LNCaP clone FGC (cell line): ENCODE results near the gene GALNT10.

Experiments
- DNase-seq: peaks from one replicate; pipeline ENCODE4 v3.0.0-alpha.2; 2011; ENCODE audit warnings: low read depth
- H3K4me3 ChIP-seq: 2 replicates; pipeline ENCODE4 v1.5.1; 2011; ENCODE audit warnings: mild to moderate bottlenecking, low read depth, low read length, control low read depth
- CTCF ChIP-seq: IDR thresholded peaks from 2 replicates; pipeline ENCODE4 v1.5.1; 2012; ENCODE audit warnings: mild to moderate bottlenecking; ENCODE audit not compliant: control insufficient read depth, insufficient read depth; ENCODE audit errors: extremely low read depth

GALNT10 gene

GRCh38 chr5:154324033-154324432, 133.5 kb downstream of the GALNT10 start:
- no peak for DNase-seq
- no peak overlapping the region for H3K4me3 ChIP-seq
- no peak for TF ChIP-seq CTCF

GRCh38 chr5:154325566-154325965, 135.0 kb downstream of the GALNT10 start:
- no peak for DNase-seq
- H3K4me3 ChIP-seq, result no peak overlapping the region
- no peak for TF ChIP-seq CTCF

GRCh38 chr5:154329062-154329461, 138.5 kb downstream of the GALNT10 start:
- H3K4me3 ChIP-seq, result no peak overlapping the region
- TF ChIP-seq CTCF, result no peak
- no peak for DNase-seq

- no peak overlapping the region for H3K4me3 ChIP-seq
- no peak for TF ChIP-seq CTCF
- DNase-seq, result no peak
These were observed 139.0 kb downstream of the GALNT10 start for GRCh38 chr5:154329519-154330040.

GRCh38 chr5:154330097-154330667, 139.6 kb downstream of the GALNT10 start:
- TF ChIP-seq CTCF, result no peak
- DNase-seq, result peak; percentile 43
- H3K4me3 ChIP-seq, result no peak overlapping the region

- no peak for DNase-seq
- TF ChIP-seq CTCF, result no peak
- no peak overlapping the region for H3K4me3 ChIP-seq
These were observed 140.7 kb downstream of the GALNT10 start for GRCh38 chr5:154331232-154331631.

- no peak for DNase-seq
- no peak overlapping the region for H3K4me3 ChIP-seq
- no peak for TF ChIP-seq CTCF
These were observed 141.4 kb downstream of the GALNT10 start for GRCh38 chr5:154331924-154332323.
